Stomach smooth muscle (tissue), 2 donors: ENCODE results near the gene MPV17L2.
A peak's percentile ranks its signal among the peaks of the same experiment; 100 is the strongest.
"Not testable (repeated sequence)": the region's sequence is repeated elsewhere in the genome, so short reads cannot be mapped to it uniquely, and the experiment has no call there.

Experiments
- H3K27ac ChIP-seq: one replicate; pipeline ENCODE4 v1.7.0; 2013; ENCODE audit warnings: mild to moderate bottlenecking, low read length, inconsistent platforms
- H3K27me3 ChIP-seq, 2 donors: one replicate each; pipeline ENCODE4 v1.7.0; 2013; ENCODE audit warnings: low read length in 2 of 2; ENCODE audit not compliant: insufficient read depth in 2 of 2, control insufficient read depth in 1 of 2
- H3K36me3 ChIP-seq, 2 donors: one replicate each; pipeline ENCODE4 v1.7.0; 2013; ENCODE audit warnings: low read length in 2 of 2; ENCODE audit not compliant: control insufficient read depth in 2 of 2, insufficient read depth in 2 of 2
- H3K4me1 ChIP-seq: one replicate; pipeline ENCODE4 v1.7.0; 2013; ENCODE audit warnings: low read length; ENCODE audit not compliant: control insufficient read depth, insufficient read depth
- H3K4me3 ChIP-seq, 2 donors: one replicate each; pipeline ENCODE4 v1.7.0; 2013; ENCODE audit warnings: low read length in 2 of 2
- H3K9ac ChIP-seq, 2 donors: one replicate each; pipeline ENCODE4 v1.7.0; 2013; ENCODE audit warnings: low read length in 2 of 2, mild to moderate bottlenecking in 1 of 2
- H3K9me3 ChIP-seq, 2 donors: one replicate each; pipeline ENCODE4 v1.7.0; 2013; ENCODE audit warnings: low read length in 2 of 2; ENCODE audit not compliant: control insufficient read depth in 2 of 2
- donor health status: healthy.
- donor health status: Pancreatic carcinoma.

The MPV17L2 gene

GRCh38 chr19:18203863-18204393, 10.9 kb downstream of the MPV17L2 start, which contains the start of gene RAB3A:
TSS of gene RAB3A (minus strand) at chr19:18204042. CDS start at chr19:18202740, 1,302 bp downstream.
- Histone ChIP-seq H3K27ac (peak within 1 kb of the TSS; percentile 100), H3K36me3 (peaks cover 0 to 11% of the 10 kb centered on the region in 2 donors), H3K27me3 (peaks cover 0 to 3% of the 10 kb centered on the region in 2 donors), H3K9ac (peak within 1 kb of the TSS; percentile 86 to 97), H3K9me3 (no peaks in the 10 kb centered on the region), H3K4me3 (peak within 1 kb of the TSS; percentile 90 to 92), H3K4me1 (peaks cover 33% of the 10 kb centered on the region)

GRCh38 chr19:18204394-18205199, 11.6 kb downstream of the MPV17L2 start:
- Histone ChIP-seq H3K4me3 (peak overlapping the region; percentile 78 to 80), H3K27me3 (peaks cover 0 to 3% of the 10 kb centered on the region in 2 donors), H3K9me3 (no peaks in the 10 kb centered on the region), H3K9ac (peak overlapping the region; percentile 86 to 97), H3K4me1 (peaks cover 33% of the 10 kb centered on the region), H3K36me3 (peaks cover 0 to 9% of the 10 kb centered on the region in 2 donors), H3K27ac (peak overlapping the region; percentile 100)

- Histone ChIP-seq H3K27me3 (peaks cover 0 to 3% of the 10 kb centered on the region in 2 donors), H3K36me3 (peaks cover 0 to 7% of the 10 kb centered on the region in 2 donors), H3K4me1 (peaks cover 33% of the 10 kb centered on the region), H3K9ac (peak overlapping the region; percentile 86 to 97), H3K4me3 (peak overlapping the region; percentile 78 to 80), H3K27ac (peak overlapping the region; percentile 100), H3K9me3 (no peaks in the 10 kb centered on the region)
Observed at GRCh38 chr19:18205200-18205892, 12.3 kb downstream of the MPV17L2 start.

GRCh38 chr19:18206018-18206417, 13.0 kb downstream of the MPV17L2 start:
- Histone ChIP-seq H3K36me3 (peaks cover 0 to 5% of the 10 kb centered on the region in 2 donors), H3K4me1 (peaks cover 30% of the 10 kb centered on the region), H3K9ac (no peak overlapping the region), H3K27me3 (peaks cover 0 to 3% of the 10 kb centered on the region in 2 donors), H3K9me3 (no peaks in the 10 kb centered on the region), H3K27ac (peak overlapping the region; percentile 100), H3K4me3 (peak overlapping the region in 1 of 2 donors; percentile 78)

GRCh38 chr19:18208098-18208951, 15.3 kb downstream of the MPV17L2 start:
- Histone ChIP-seq H3K9me3 (no peaks in the 10 kb centered on the region), H3K27ac (no peak overlapping the region), H3K9ac (no peak overlapping the region), H3K4me3 (no peak overlapping the region), H3K36me3 (no peaks in the 10 kb centered on the region), H3K27me3 (peaks cover 0 to 3% of the 10 kb centered on the region in 2 donors), H3K4me1 (peaks cover 19% of the 10 kb centered on the region)

- H3K27ac ChIP-seq, H3K36me3 ChIP-seq, H3K4me3 ChIP-seq, H3K27me3 ChIP-seq, H3K9ac ChIP-seq, H3K9me3 ChIP-seq: not testable (repeated sequence)
- H3K4me1 ChIP-seq, result peaks cover 12% of the 10 kb centered on the region
Observed at GRCh38 chr19:18209912-18210311, 16.9 kb downstream of the MPV17L2 start.

GRCh38 chr19:18211683-18212082, 18.7 kb downstream of the MPV17L2 start:
- H3K9ac ChIP-seq, result no peak overlapping the region
- no peaks in the 10 kb centered on the region for H3K36me3 ChIP-seq
- peaks cover 0 to 3% of the 10 kb centered on the region in 2 donors for H3K27me3 ChIP-seq
- H3K9me3 ChIP-seq, result no peaks in the 10 kb centered on the region
- H3K27ac ChIP-seq, result no peak overlapping the region
- H3K4me1 ChIP-seq, result peaks cover 3% of the 10 kb centered on the region
- H3K4me3 ChIP-seq, result no peak overlapping the region

GRCh38 chr19:18214779-18215433, 21.9 kb downstream of the MPV17L2 start:
- H3K27me3 ChIP-seq, result no peaks in the 10 kb centered on the region
- H3K36me3 ChIP-seq, result no peaks in the 10 kb centered on the region
- no peak overlapping the region for H3K27ac ChIP-seq
- no peaks in the 10 kb centered on the region for H3K4me1 ChIP-seq
- no peak overlapping the region for H3K9ac ChIP-seq
- no peaks in the 10 kb centered on the region for H3K9me3 ChIP-seq
- H3K4me3 ChIP-seq, result no peak overlapping the region

- Histone ChIP-seq H3K36me3 (no peaks in the 10 kb centered on the region), H3K9me3 (no peaks in the 10 kb centered on the region), H3K4me3 (no peak overlapping the region), H3K4me1 (no peaks in the 10 kb centered on the region), H3K27ac (no peak overlapping the region), H3K9ac (no peak overlapping the region), H3K27me3 (peaks cover 3 to 4% of the 10 kb centered on the region in 2 donors)
Observed at GRCh38 chr19:18216789-18217188, 23.8 kb downstream of the MPV17L2 start.

- H3K36me3 ChIP-seq, result no peaks in the 10 kb centered on the region
- no peaks in the 10 kb centered on the region for H3K4me1 ChIP-seq
- H3K27ac ChIP-seq, result no peak overlapping the region
- no peak overlapping the region for H3K4me3 ChIP-seq
- H3K27me3 ChIP-seq, result peaks cover 7 to 9% of the 10 kb centered on the region in 2 donors
- H3K9me3 ChIP-seq, result no peaks in the 10 kb centered on the region
- H3K9ac ChIP-seq, result no peak overlapping the region
Observed at GRCh38 chr19:18218159-18218558, 25.1 kb downstream of the MPV17L2 start.
